Mammary epithelial cell (primary cell): ENCODE data around the gene KRTDAP.

Experiments used
- EZH2 ChIP-seq: IDR thresholded peaks from 2 replicates; pipeline ENCODE4 v1.6.1; 2012; ENCODE audit warnings: low read length, inconsistent platforms, borderline replicate concordance
- TF ChIP-seq, protein P1 (sequence below), 2 donors: IDR thresholded peaks in 1 of 2; conservative IDR thresholded peaks in 1 of 2; 2 replicates each; pipeline ENCODE4 v1.5.1; 2011 to 2012; ENCODE audit warnings: inconsistent platforms in 2 of 2, low read length in 2 of 2, mild to moderate bottlenecking in 2 of 2, control low read depth in 1 of 2, low read depth in 1 of 2; ENCODE audit not compliant: insufficient read depth in 1 of 2; ENCODE audit errors: extremely low read depth in 1 of 2

GRCh38 chr19:35458731-35459391, 31.4 kb downstream of the KRTDAP start:
- TF ChIP-seq, protein P1, sequence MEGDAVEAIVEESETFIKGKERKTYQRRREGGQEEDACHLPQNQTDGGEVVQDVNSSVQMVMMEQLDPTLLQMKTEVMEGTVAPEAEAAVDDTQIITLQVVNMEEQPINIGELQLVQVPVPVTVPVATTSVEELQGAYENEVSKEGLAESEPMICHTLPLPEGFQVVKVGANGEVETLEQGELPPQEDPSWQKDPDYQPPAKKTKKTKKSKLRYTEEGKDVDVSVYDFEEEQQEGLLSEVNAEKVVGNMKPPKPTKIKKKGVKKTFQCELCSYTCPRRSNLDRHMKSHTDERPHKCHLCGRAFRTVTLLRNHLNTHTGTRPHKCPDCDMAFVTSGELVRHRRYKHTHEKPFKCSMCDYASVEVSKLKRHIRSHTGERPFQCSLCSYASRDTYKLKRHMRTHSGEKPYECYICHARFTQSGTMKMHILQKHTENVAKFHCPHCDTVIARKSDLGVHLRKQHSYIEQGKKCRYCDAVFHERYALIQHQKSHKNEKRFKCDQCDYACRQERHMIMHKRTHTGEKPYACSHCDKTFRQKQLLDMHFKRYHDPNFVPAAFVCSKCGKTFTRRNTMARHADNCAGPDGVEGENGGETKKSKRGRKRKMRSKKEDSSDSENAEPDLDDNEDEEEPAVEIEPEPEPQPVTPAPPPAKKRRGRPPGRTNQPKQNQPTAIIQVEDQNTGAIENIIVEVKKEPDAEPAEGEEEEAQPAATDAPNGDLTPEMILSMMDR (conservative IDR thresholded peaks at IDR 0.05 in 1 of 2, IDR thresholded peaks at IDR 0.05 in 1 of 2; ENCODE audit: extremely low read depth in 1 of 2, insufficient read depth in 1 of 2, low read depth in 1 of 2, low read length in 2 of 2), result no peak
- no peak for TF ChIP-seq EZH2
